ENCODE measurements around the gene ABCA7. TPM values are rescaled to one million over a fixed set of nuclear protein-coding genes. Genes with fewer than 3 reads are reported as not detected.

The ABCA7 gene
- total and polyA plus RNA-seq, 2 of the 13 experiments (the other 11 are each of a cell fraction or from before 2014, with no cell fraction given): 4.4 to 32.4 TPM

GRCh38 chr19:1039646-1040475 lies at the start of gene ABCA7 (continued):
- TF ChIP-seq ZNF609 (CRISPR knock-in tag; IDR thresholded peaks at IDR 0.05; ENCODE audit: borderline replicate concordance): no peak
- no peak; the same call in 1 of the 2 replicates for TF ChIP-seq TARDBP (CRISPR knock-in tag; IDR thresholded peaks at IDR 0.05)
- TF ChIP-seq E2F5 (CRISPR knock-in tag; conservative IDR thresholded peaks at IDR 0.05): peak; percentile 65
- TF ChIP-seq ZBTB26 (CRISPR knock-in tag; IDR thresholded peaks at IDR 0.05; ENCODE audit: borderline replicate concordance): peak; percentile 59; the same call in 1 of the 2 replicates
- 0 out of 2 replicates have a peak, but pooled peaks have one; percentile 14 for TF ChIP-seq ZBTB49 (CRISPR knock-in tag; IDR thresholded peaks at IDR 0.05; ENCODE audit: borderline replicate concordance)
- TF ChIP-seq DPF2 (CRISPR knock-in tag; IDR thresholded peaks at IDR 0.05; ENCODE audit: borderline replicate concordance, low read depth): no peak
- TF ChIP-seq SMC3 (IDR thresholded peaks at IDR 0.05; ENCODE audit: low read length): no peak
- no peak for TF ChIP-seq TIGD3 (CRISPR knock-in tag; IDR thresholded peaks at IDR 0.05; ENCODE audit: borderline replicate concordance)
- TF ChIP-seq TMF1 (CRISPR knock-in tag; IDR thresholded peaks at IDR 0.05; ENCODE audit: low read depth): no peak
- TF ChIP-seq PHF21A (CRISPR knock-in tag; IDR thresholded peaks at IDR 0.05): peak; percentile 18; the same call in 1 of the 2 replicates
- TF ChIP-seq NR2C2 (CRISPR knock-in tag; IDR thresholded peaks at IDR 0.05; ENCODE audit: borderline replicate concordance): no peak
- peak; percentile 91 for TF ChIP-seq TFDP1 (CRISPR knock-in tag; IDR thresholded peaks at IDR 0.05; ENCODE audit: borderline replicate concordance)
- no peak for TF ChIP-seq ZNF749 (CRISPR knock-in tag; IDR thresholded peaks at IDR 0.05; ENCODE audit: borderline replicate concordance)
- TF ChIP-seq KLF6 (CRISPR knock-in tag; IDR thresholded peaks at IDR 0.05): no peak

Measured in HepG2 (cell line).